ENCODE results near the gene SLC37A2.

Gene SLC37A2

GRCh38 chr11:125112208-125112604 is 49.1 kb downstream of the SLC37A2 start:
- FAIRE-seq: no peak

- FAIRE-seq: no peak
Measured at GRCh38 chr11:125114518-125114917, 51.4 kb downstream of the SLC37A2 start.

DNA sequence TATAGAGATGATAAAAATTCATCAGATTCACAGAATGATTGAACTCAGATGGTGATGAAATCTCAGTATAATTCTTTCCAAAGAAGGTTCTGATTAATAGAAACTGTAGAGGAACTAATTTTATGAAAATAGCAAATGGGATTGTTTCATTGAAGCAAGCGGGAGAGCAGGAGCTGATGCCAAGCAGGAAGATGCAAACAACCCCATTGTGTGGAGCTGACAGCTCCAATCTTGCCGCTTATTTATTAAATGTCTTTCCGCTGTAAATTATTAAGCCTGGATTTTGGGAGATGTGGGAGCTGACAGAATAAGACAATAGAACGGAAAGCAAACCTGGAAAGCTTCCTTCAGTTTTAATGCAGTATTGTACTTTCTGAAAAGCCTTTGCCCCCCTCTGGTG is 54.3 kb downstream of the SLC37A2 start:
- no peak for FAIRE-seq

DNA sequence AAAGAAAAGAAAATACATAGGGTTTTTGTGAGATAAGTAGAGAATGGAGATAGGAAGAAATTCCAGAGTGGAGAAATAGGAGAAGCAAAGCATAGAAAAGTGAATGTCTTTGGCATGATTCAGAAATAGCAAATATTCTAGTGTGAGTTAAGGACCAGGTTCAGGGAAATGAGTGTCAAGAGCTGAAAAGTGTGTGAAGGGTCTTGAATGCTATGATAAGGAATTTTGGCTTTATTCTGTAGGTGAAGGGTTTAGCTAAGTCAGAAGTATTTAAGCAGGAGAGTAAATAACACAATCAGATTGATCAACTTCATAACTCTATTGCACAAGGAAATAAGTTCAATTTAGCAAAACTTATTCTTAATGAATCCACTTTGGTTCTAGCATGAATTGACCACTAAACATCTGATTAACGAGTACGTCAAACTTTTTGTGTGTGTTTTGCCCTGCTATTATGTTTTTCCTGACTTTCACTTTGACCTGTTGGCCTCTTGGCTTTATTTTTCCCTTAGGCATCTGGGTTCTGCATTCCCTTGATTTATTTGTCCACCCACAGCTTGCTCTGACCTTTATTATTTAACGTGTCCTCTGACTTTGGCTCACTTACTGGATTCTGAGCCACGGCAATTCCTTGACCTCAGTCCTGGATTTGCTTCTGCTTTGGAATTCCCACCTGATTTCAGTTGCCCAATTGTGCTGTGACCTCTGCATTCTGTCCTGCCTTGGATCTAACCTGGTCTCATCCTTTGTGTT is 60.3 kb downstream of the SLC37A2 start:
- no peak for FAIRE-seq

GRCh38 chr11:125123947-125124617 is 61.0 kb downstream of the SLC37A2 start:
- FAIRE-seq: no peak

DNA sequence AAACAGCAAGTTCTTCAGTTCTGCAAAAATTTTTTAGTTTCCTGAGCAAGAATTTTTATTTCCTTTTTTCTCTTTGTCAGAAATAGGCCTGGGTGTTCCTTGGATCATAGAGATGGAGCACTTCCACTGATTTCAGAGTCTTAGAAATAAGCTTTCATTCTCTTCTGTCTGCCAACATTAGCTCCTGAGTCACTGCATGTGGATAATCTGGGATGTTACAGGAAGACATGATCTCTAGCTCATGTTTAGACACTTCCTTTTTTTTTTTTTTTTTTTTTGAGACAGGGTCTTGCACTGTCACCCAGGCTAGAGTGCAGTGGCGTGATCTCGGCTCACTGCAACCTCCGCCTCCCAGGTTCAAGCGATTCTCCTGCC is 61.5 kb downstream of the SLC37A2 start:
- FAIRE-seq: no peak

- FAIRE-seq: no peak
Measured at GRCh38 chr11:125128450-125128849, 65.3 kb downstream of the SLC37A2 start.

DNA sequence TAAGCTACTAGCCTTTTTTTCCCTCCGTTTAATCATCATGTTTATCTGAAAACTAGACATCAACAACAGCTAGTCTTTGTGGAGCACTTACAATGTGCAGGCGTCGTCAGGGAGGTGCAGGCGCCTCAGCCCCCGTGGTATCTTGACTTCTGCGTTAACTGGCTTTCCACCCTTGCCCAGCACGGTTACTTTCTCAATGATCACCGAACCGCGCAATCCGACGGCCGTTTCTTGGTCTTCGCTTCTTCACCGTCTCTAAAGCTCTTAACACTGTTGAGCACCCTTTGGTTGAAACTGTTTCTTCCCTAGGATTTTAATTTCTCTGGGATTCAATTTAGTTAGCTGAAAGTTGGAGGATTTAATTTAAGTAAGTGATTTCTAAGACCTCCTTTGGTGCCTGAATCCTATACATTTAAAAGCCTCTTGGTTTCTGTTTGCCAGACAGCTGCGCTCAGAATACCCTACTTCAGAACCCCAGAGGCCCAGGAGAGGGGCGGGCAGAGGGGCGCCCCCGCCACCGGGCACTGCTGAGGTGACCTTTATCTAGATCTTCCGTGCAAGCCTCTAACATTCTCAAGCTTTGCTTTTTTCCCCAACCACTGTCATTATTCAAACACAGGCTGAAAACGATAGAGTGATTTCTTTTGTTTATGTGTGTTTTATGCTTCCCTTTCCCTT is 66.3 kb downstream of the SLC37A2 start:
- no peak for FAIRE-seq

GRCh38 chr11:125132071-125132470 is 69.0 kb downstream of the SLC37A2 start:
- no peak for FAIRE-seq

- FAIRE-seq: no peak
Measured at GRCh38 chr11:125132596-125132995, 69.5 kb downstream of the SLC37A2 start.

- no peak for FAIRE-seq
Measured at GRCh38 chr11:125136001-125136400, 72.9 kb downstream of the SLC37A2 start.

- no peak for FAIRE-seq
Measured at GRCh38 chr11:125138966-125139365, 75.9 kb downstream of the SLC37A2 start.

DNA sequence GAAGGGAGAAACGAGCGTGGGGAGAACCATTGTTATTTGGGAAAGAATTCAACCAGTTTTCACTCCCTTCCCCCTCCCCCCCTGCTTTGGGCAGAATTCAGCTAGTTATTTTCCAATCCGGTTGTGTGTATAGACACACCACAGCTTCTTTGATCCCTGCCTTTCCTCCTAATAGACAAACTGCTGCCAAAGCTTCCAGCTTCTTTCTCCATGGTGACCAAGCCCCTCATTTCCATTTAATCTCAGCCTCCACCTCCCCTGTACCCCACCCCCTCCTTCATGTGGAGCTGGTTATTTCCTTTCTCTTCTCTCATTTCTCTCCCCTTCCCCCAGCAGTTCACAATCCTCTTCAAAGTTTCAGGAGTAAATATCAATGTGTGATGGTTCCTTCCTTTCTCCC is 76.7 kb downstream of the SLC37A2 start:
- FAIRE-seq: no peak
